Measurements from ENCODE around the gene SLC13A4.

DNA sequence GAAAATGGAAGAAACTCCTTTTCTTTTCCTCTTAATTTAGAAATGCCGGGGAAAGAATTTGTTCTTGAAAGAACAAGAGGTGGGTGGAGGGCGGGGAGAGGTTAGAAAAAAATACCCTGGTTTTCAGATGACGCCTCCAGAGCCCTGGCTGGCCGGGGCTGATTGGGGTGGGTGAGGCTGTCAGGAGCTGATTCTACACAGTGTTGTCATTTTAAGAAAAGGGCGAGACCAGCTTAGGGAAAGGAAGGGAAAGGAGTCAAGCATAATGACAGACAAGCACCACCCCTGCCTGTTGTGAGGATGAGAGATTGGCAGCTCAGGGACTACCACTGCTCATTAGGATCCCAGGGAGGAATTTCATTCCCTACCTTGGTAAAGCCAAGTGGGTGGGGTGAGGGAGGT, 30.5 kb upstream of the SLC13A4 start:
- TF ChIP-seq ZNF274 (IDR thresholded peaks at IDR 0.05; ENCODE audit: low read depth, low read length): no peak
- TF ChIP-seq YY1 (IDR thresholded peaks at IDR 0.05; ENCODE audit: insufficient read depth, insufficient read length): no peak
- no peak for TF ChIP-seq SUZ12 (IDR thresholded peaks at IDR 0.05; ENCODE audit: extremely low read depth, insufficient read depth, insufficient read length)
